Breast epithelium (tissue), 4 donors: ENCODE results near the gene CNOT10. TPM values are rescaled to one million over a fixed set of nuclear protein-coding genes. Genes with fewer than 3 reads are reported as not detected.

Experiments
- DNase-seq, 2 donors: peaks; one replicate each; pipeline ENCODE4 v3.0.0-alpha.2; 2019; ENCODE audit warnings: low spot score in 2 of 2
- H3K27ac ChIP-seq, 2 donors: fragments of 200-600 bp; sonication (generic) in 1 of 2; one replicate each; pipeline ENCODE4 v1.5.1; 2016 to 2019; ENCODE audit warnings: mild to moderate bottlenecking in 1 of 2
- H3K27me3 ChIP-seq, 2 donors: fragments of 200-600 bp; sonication (generic) in 1 of 2; one replicate each; pipeline versions ENCODE4 v1.5.1 to v1.6.0; 2017 to 2019; ENCODE audit warnings: control low read depth in 1 of 2, mild to moderate bottlenecking in 1 of 2
- H3K36me3 ChIP-seq: fragments of 200-600 bp; one replicate; pipeline ENCODE4 v1.5.1; 2019
- H3K4me1 ChIP-seq, 2 donors: fragments of 200-600 bp; sonication (generic); one replicate each; pipeline ENCODE4 v1.5.1; 2016 to 2019; ENCODE audit warnings: control low read depth in 1 of 2
- H3K4me3 ChIP-seq, 3 donors: fragments of 200-600 bp; sonication (generic); 1 replicate in 2 of 3; 2 replicates in 1 of 3; pipeline ENCODE4 v1.5.1; 2016 to 2019; ENCODE audit warnings: mild to moderate bottlenecking in 3 of 3, moderate library complexity in 2 of 3
- H3K9me3 ChIP-seq, 2 donors: fragments of 200-600 bp; sonication (generic) in 1 of 2; one replicate each; pipeline ENCODE4 v1.5.1; 2016 to 2019; ENCODE audit warnings: control low read depth in 1 of 2
- CTCF ChIP-seq, 3 donors: fragments of 450-650 bp; IDR thresholded peaks; one replicate each; pipeline ENCODE4 v1.5.1; 2016 to 2017; ENCODE audit warnings: antibody characterized with exemption in 3 of 3, mild to moderate bottlenecking in 3 of 3, moderate library complexity in 3 of 3
- POLR2A ChIP-seq: fragments of 450-650 bp; IDR thresholded peaks from one replicate; pipeline ENCODE4 v1.6.1; 2016; ENCODE audit warnings: antibody characterized with exemption, mild to moderate bottlenecking, moderate library complexity
- POLR2AphosphoS5 ChIP-seq, 3 donors: sonication (generic); formaldehyde crosslinking; IDR thresholded peaks; one replicate each; pipeline ENCODE4 v1.6.1; 2017; ENCODE audit warnings: antibody characterized with exemption in 3 of 3
- intact Hi-C: fragments of 100-400 bp; cut with DNase I; formaldehyde crosslinking; loops from one replicate; pipeline ENCODE4 v1.15.1; 2023; ENCODE audit warnings: low total_unique reads
- total RNA-seq, 3 donors: library from RNA; depleted of rRNA; stranded (reverse); fragments of >200 nt; gene quantifications; one replicate each; pipeline ENCODE4 v1.1.0, GENCODE V29; 2016

CNOT10 gene
- total RNA-seq, 3 donors from 2014 or later = 18.4 to 37.9 (median 26.2) TPM

- TF ChIP-seq POLR2AphosphoS5 (IDR thresholded peaks at IDR 0.05) (no peak), POLR2A (no peak), CTCF (IDR thresholded peaks at IDR 0.05) (no peak)
- Histone ChIP-seq H3K4me3 (no peak overlapping the region), H3K27me3 (no peaks in the 10 kb centered on the region), H3K27ac (no peak overlapping the region), H3K4me1 (peaks cover 0 to 5% of the 10 kb centered on the region in 2 donors), H3K36me3 (no peaks in the 10 kb centered on the region), H3K9me3 (no peaks in the 10 kb centered on the region)
- intact Hi-C loops = no loop called here
- DNase-seq = no peak
Measured at GRCh38 chr3:32703491-32703972, 18.5 kb downstream of the CNOT10 start.

- Histone ChIP-seq H3K9me3 (no peaks in the 10 kb centered on the region), H3K27me3 (no peaks in the 10 kb centered on the region), H3K36me3 (no peaks in the 10 kb centered on the region), H3K4me1 (peaks cover 0 to 5% of the 10 kb centered on the region in 2 donors), H3K4me3 (no peak overlapping the region), H3K27ac (no peak overlapping the region)
- intact Hi-C loops = no loop called here
- DNase-seq = no peak
- TF ChIP-seq POLR2AphosphoS5 (IDR thresholded peaks at IDR 0.05) (no peak), CTCF (IDR thresholded peaks at IDR 0.05) (no peak), POLR2A (no peak)
Measured at GRCh38 chr3:32705232-32705631, 20.2 kb downstream of the CNOT10 start.

GRCh38 chr3:32706348-32707025 lies 21.5 kb downstream of the CNOT10 start:
- peaks cover 0 to 5% of the 10 kb centered on the region in 2 donors for H3K4me1 ChIP-seq
- H3K27ac ChIP-seq = no peak overlapping the region
- no peaks in the 10 kb centered on the region for H3K9me3 ChIP-seq
- DNase-seq = no peak
- H3K4me3 ChIP-seq = no peak overlapping the region
- intact Hi-C loops = no loop called here
- TF ChIP-seq CTCF (IDR thresholded peaks at IDR 0.05) (no peak), POLR2AphosphoS5 (IDR thresholded peaks at IDR 0.05) (no peak), POLR2A (no peak)
- H3K27me3 ChIP-seq = no peaks in the 10 kb centered on the region
- H3K36me3 ChIP-seq = peaks cover under 1% of the 10 kb centered on the region

GRCh38 chr3:32707026-32707370 lies 22.0 kb downstream of the CNOT10 start:
- Histone ChIP-seq H3K4me3 (no peak overlapping the region), H3K36me3 (peaks cover 4% of the 10 kb centered on the region), H3K4me1 (peaks cover 0 to 5% of the 10 kb centered on the region in 2 donors), H3K27me3 (no peaks in the 10 kb centered on the region), H3K27ac (no peak overlapping the region), H3K9me3 (no peaks in the 10 kb centered on the region)
- TF ChIP-seq POLR2A (no peak), CTCF (IDR thresholded peaks at IDR 0.05) (no peak), POLR2AphosphoS5 (IDR thresholded peaks at IDR 0.05) (no peak)
- intact Hi-C loops = no loop called here
- DNase-seq = no peak

- Histone ChIP-seq H3K4me3 (no peak overlapping the region), H3K27ac (no peak overlapping the region), H3K27me3 (no peaks in the 10 kb centered on the region), H3K36me3 (peaks cover 4% of the 10 kb centered on the region), H3K4me1 (peaks cover 0 to 5% of the 10 kb centered on the region in 2 donors), H3K9me3 (no peaks in the 10 kb centered on the region)
- no peak for DNase-seq
- no peak for TF ChIP-seq POLR2A
- no peak for TF ChIP-seq CTCF (IDR thresholded peaks at IDR 0.05)
- TF ChIP-seq POLR2AphosphoS5 (IDR thresholded peaks at IDR 0.05) = no peak
- intact Hi-C loops = no loop called here
Measured at GRCh38 chr3:32708672-32709283, 23.8 kb downstream of the CNOT10 start.
